Activated CD8-positive, alpha-beta T cell treated with anti-CD3 and anti-CD28 coated beads for 36 hours (primary cell): ENCODE results near the gene AZGP1. TPM values are rescaled to one million over a fixed set of nuclear protein-coding genes. Genes with fewer than 3 reads are reported as not detected.
"Not testable (repeated sequence)": the region's sequence is repeated elsewhere in the genome, so short reads cannot be mapped to it uniquely, and the experiment has no call there.

ENCODE experiments used
- ATAC-seq: fragments of 200-7000 bp; cut with Tn5 transposase; one replicate; pipeline ENCODE4 v1.10.0; 2021; ENCODE audit warnings: mild to moderate bottlenecking, moderate library complexity
- CTCF ChIA-PET: fragments of 350-600 bp; sonication (Branson Sonifier 250); formaldehyde crosslinking; loops from one replicate; lab custom pipeline; 2021; ENCODE audit warnings: antibody characterized with exemption; lab: Charles Lee
- POLR2A ChIA-PET: fragments of 350-600 bp; sonication (Branson Sonifier 250); formaldehyde crosslinking; loops from one replicate; lab custom pipeline; 2021; ENCODE audit warnings: antibody characterized with exemption; lab: Charles Lee
- DNase-seq: peaks from one replicate; pipeline ENCODE4 v3.0.0-alpha.2; 2020
- H3K27ac Mint-ChIP-seq: one replicate; pipeline ENCODE4 v1.8.0; 2021; ENCODE audit warnings: mild to moderate bottlenecking, mixed read lengths
- H3K27me3 Mint-ChIP-seq: one replicate; pipeline ENCODE4 v1.8.0; 2021; ENCODE audit warnings: mixed read lengths
- H3K36me3 Mint-ChIP-seq: one replicate; pipeline ENCODE4 v1.8.0; 2021; ENCODE audit warnings: low read depth, mixed read lengths
- H3K4me1 Mint-ChIP-seq: one replicate; pipeline ENCODE4 v1.8.0; 2021; ENCODE audit warnings: low read depth, mixed read lengths
- H3K4me3 Mint-ChIP-seq: one replicate; pipeline ENCODE4 v1.8.0; 2021; ENCODE audit warnings: mild to moderate bottlenecking, moderate library complexity, mixed read lengths
- H3K9me3 Mint-ChIP-seq: one replicate; pipeline ENCODE4 v1.8.0; 2021; ENCODE audit warnings: mixed read lengths
- intact Hi-C: fragments of 100-400 bp; cut with micrococcal nuclease; formaldehyde crosslinking; loops from one replicate; pipeline ENCODE4 v1.10.0; 2022
- total RNA-seq, 2 experiments: library from RNA; stranded (reverse); gene quantifications; one replicate each; pipeline ENCODE4 v1.2.3, GENCODE V29; 2021
- TF ChIP-seq, protein P1 (sequence below): fragments of 200-600 bp; IDR thresholded peaks from one replicate; pipeline ENCODE4 v1.8.0; 2022; ENCODE audit warnings: antibody characterized with exemption, mild to moderate bottlenecking

AZGP1 gene
- total RNA-seq, 2 experiments from 2014 or later: not detected

DNA sequence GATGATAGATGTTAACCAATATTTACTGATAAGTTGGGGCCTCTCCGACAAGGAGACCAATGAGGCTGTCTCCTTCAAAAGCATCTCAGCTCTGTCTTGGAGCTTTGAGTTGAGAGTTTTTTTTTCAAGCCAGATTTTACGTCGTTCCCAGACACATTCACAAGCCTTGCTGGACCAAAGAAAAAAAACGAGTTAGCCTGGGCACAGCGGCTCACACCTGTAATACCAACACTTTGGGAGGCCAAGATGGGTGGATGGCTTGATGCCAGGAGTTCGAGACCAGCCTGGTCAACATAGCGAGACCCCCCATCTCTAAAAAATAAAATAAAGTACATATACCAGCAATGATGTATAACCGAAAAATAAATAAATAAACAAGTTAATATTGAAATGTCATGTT is 19.0 kb upstream of the AZGP1 start:
- CTCF ChIA-PET: interaction anchor here (0.6 to 11.4 kb wide), 8 partner anchors 15 to 90 kb away, joined by 3 to 189 read pairs (median 3); partner anchors contain the start of genes TRIM4 and ZSCAN21

DNA sequence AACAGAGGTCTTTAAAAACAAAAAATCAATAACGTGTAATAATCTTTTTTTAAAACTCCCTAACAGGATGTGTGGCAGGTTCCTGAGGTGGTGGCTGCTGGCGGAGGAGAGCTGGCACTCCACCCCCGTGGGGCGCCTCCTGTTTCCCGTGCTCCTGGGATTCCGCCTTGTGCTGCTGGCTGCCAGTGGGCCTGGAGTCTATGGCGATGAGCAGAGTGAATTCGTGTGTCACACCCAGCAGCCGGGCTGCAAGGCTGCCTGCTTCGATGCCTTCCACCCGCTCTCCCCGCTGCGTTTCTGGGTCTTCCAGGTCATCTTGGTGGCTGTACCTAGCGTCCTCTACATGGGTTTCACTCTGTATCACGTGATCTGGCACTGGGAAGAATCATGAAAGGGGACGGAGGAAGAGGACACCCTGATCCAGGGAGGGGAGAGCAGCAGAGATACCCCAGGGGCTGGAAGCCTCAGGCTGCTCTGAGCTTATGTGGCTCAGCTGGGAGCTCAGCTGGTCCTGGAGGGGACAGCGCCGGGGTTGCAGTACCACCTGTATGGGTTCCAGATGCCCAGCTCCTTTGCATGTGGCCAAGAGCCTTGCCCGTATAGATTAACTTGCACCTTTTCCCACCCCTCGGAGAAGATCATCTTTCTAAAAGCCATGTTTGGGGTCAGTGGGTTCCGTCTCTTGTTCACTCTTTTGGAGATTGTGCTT is 16.7 kb upstream of the AZGP1 start:
- H3K4me3 Mint-ChIP-seq: no peak overlapping the region
- peaks cover 4% of the 10 kb centered on the region for H3K27me3 Mint-ChIP-seq
- CTCF ChIA-PET: interaction anchor here (0.9 to 11.4 kb wide), 7 partner anchors 12 to 77 kb away, joined by 3 to 189 read pairs (median 5); partner anchors contain the start of gene TRIM4
- intact Hi-C loops: loop anchor here (5.0 kb wide), 1 partner anchor 90 kb away; the partner anchor contains the start of gene ZNF3
- ATAC-seq (no peak), DNase-seq (no peak)
- POLR2A ChIA-PET: no interaction called here
- H3K9me3 Mint-ChIP-seq: no peaks in the 10 kb centered on the region
- H3K27ac Mint-ChIP-seq: no peak overlapping the region
- TF ChIP-seq, protein P1, sequence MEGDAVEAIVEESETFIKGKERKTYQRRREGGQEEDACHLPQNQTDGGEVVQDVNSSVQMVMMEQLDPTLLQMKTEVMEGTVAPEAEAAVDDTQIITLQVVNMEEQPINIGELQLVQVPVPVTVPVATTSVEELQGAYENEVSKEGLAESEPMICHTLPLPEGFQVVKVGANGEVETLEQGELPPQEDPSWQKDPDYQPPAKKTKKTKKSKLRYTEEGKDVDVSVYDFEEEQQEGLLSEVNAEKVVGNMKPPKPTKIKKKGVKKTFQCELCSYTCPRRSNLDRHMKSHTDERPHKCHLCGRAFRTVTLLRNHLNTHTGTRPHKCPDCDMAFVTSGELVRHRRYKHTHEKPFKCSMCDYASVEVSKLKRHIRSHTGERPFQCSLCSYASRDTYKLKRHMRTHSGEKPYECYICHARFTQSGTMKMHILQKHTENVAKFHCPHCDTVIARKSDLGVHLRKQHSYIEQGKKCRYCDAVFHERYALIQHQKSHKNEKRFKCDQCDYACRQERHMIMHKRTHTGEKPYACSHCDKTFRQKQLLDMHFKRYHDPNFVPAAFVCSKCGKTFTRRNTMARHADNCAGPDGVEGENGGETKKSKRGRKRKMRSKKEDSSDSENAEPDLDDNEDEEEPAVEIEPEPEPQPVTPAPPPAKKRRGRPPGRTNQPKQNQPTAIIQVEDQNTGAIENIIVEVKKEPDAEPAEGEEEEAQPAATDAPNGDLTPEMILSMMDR: no peak
- no peaks in the 10 kb centered on the region for H3K36me3 Mint-ChIP-seq
- H3K4me1 Mint-ChIP-seq: peaks cover 11% of the 10 kb centered on the region

More for the DNA sequence above, 19.0 kb upstream of the AZGP1 start:
- peaks cover 2% of the 10 kb centered on the region for H3K27me3 Mint-ChIP-seq
- H3K9me3 Mint-ChIP-seq: no peaks in the 10 kb centered on the region
- POLR2A ChIA-PET: interaction anchor here (1.7 kb wide), 1 partner anchor 81 kb away, joined by 6 read pairs; no protein-coding TSS in a partner anchor
- no peak overlapping the region for H3K4me3 Mint-ChIP-seq
- intact Hi-C loops: loop anchor here (2.0 to 5.0 kb wide), 2 partner anchors 80 to 87 kb away; partner anchors contain the start of gene ZNF3
- no peaks in the 10 kb centered on the region for H3K36me3 Mint-ChIP-seq
- H3K27ac Mint-ChIP-seq: no peak overlapping the region
- TF ChIP-seq, protein P1: no peak
- DNase-seq (no peak), ATAC-seq (no peak)
- peaks cover 15% of the 10 kb centered on the region for H3K4me1 Mint-ChIP-seq

DNA sequence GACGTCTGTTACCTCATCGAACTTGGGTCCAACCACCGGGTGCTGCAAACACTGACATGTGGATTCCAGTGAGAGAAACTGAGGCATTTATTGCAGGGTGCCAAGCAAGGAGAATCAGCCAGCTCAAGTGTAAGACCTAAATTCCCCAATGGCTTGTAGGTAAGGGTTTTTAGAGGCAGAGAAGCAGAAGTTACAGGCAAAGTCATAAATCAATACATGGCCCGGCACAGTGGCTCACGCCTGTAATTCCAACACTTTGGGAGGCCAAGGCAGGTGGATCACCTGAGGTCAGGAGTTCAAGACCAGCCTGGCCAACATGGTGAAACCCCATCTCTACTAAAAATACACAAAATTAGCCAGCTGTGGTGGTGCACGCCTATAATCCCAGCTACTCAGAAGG is 15.7 kb upstream of the AZGP1 start:
- H3K27me3 Mint-ChIP-seq, H3K9me3 Mint-ChIP-seq: not testable (repeated sequence)

DNA sequence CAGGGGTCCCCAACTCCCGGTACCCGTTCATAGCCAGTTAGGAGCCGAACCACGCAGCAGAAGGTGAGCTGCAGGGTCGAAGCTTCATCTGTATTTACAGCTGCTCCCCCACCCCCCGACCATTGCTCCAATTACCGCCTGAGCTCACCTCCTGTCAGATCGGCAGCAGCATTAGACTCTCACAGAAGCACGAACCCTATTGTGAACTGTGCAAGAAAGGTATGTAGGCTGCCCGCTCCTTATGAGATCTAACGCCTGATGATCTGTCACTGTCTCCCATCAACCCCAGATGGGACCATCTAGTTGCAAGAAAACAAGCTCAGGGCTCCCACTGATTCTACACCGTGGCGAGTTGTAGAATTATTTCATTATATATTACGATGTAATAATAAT is 14.6 kb upstream of the AZGP1 start:
- ATAC-seq (no peak), DNase-seq (no peak)
- TF ChIP-seq, protein P1: no peak
- POLR2A ChIA-PET: interaction anchor here (0.7 kb wide), 1 partner anchor 77 kb away, joined by 3 read pairs; no protein-coding TSS in a partner anchor
- peaks cover 4% of the 10 kb centered on the region for H3K27me3 Mint-ChIP-seq
- no peak overlapping the region for H3K27ac Mint-ChIP-seq
- H3K4me3 Mint-ChIP-seq: no peak overlapping the region
- H3K9me3 Mint-ChIP-seq: no peaks in the 10 kb centered on the region
- intact Hi-C loops: loop anchor here (5.0 kb wide), 1 partner anchor 92 kb away; the partner anchor contains the start of gene ZNF3
- H3K36me3 Mint-ChIP-seq: no peaks in the 10 kb centered on the region
- peaks cover 3% of the 10 kb centered on the region for H3K4me1 Mint-ChIP-seq
- CTCF ChIA-PET: interaction anchor here (0.6 to 11.4 kb wide), 24 partner anchors 10 to 486 kb away, joined by 3 to 189 read pairs (median 4); partner anchors contain the start of genes GJC3, TRIM4 and ZKSCAN5

More for the DNA sequence above, 15.7 kb upstream of the AZGP1 start:
- ChIA-PET POLR2A (interaction anchor here (1.0 kb wide), 1 partner anchor 60 kb away, joined by 3 read pairs; no protein-coding TSS in a partner anchor), CTCF (interaction anchor here (0.6 to 11.4 kb wide), 16 partner anchors 8 to 361 kb away, joined by 3 to 189 read pairs (median 4); partner anchors contain the start of genes GJC3, TRIM4 and ZKSCAN1)
- not testable (repeated sequence) for DNase-seq, H3K4me1 Mint-ChIP-seq, H3K4me3 Mint-ChIP-seq, ATAC-seq, H3K36me3 Mint-ChIP-seq, H3K27ac Mint-ChIP-seq
- intact Hi-C loops: loop anchor here (5.0 kb wide), 1 partner anchor 91 kb away; the partner anchor contains the start of gene ZNF3

DNA sequence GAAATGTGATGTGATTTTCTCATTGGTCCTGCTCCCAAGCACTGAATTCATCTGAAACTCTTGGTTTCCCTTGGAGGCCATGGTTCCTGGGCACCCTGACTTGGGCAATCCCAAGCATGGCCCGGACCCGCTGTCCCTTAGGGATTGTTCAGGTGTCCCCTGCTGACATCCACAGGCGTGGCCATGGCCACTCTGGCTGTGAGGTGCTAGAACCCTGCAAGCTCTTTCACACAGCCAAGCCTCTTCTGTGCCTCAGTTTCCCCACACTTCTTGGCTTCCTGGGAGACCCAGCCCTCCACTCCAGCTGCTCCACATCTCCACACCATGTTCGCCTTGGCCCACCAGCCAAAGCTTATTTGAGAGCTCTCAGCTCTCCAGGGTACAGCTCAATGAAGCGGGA is 12.0 kb upstream of the AZGP1 start:
- CTCF ChIA-PET: interaction anchor here (1.1 to 11.4 kb wide), 3 partner anchors 8 to 73 kb away, joined by 6 to 189 read pairs (median 8); partner anchors contain the start of gene TRIM4
- Mint-ChIP-seq H3K27ac (no peak overlapping the region), H3K27me3 (peaks cover 4% of the 10 kb centered on the region), H3K4me1 (no peaks in the 10 kb centered on the region), H3K36me3 (no peaks in the 10 kb centered on the region), H3K4me3 (no peak overlapping the region), H3K9me3 (no peaks in the 10 kb centered on the region)
- POLR2A ChIA-PET: no interaction called here
- ATAC-seq: no peak
- TF ChIP-seq, protein P1: no peak
- DNase-seq: no peak
- intact Hi-C loops: no loop called here

DNA sequence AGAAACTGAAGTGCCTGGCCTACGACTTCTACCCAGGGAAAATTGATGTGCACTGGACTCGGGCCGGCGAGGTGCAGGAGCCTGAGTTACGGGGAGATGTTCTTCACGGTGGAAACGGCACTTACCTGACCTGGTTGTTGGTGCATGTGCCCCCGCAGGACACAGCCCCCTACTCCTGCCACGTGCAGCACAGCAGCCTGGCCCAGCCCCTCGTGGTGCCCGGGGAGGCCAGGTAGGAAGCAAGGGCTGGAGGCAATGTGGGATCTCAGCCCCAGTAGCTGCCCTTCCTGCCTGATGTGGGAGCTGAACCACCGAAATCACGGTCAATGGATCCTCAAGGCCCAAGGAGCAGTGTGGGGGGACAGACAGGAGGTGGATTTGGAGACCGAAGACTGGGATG is 11.5 kb upstream of the AZGP1 start:
- H3K4me1 Mint-ChIP-seq, H3K27ac Mint-ChIP-seq, H3K27me3 Mint-ChIP-seq, DNase-seq, H3K36me3 Mint-ChIP-seq, H3K4me3 Mint-ChIP-seq, POLR2A ChIA-PET, H3K9me3 Mint-ChIP-seq, intact Hi-C loops, ATAC-seq: not testable (repeated sequence)
- CTCF ChIA-PET: interaction anchor here (2.0 kb wide), 1 partner anchor 9 kb away, joined by 6 read pairs; no protein-coding TSS in a partner anchor
